NB4 (cell line): ENCODE measurements around the gene SLC25A17.
"Not testable (repeated sequence)": the region's sequence is repeated elsewhere in the genome, so short reads cannot be mapped to it uniquely, and the experiment has no call there.

Experiments used
- DNase-seq: peaks from one replicate; pipeline ENCODE4 v3.0.0; 2010; ENCODE audit warnings: low read depth
- H3K4me3 ChIP-seq: one replicate; pipeline ENCODE4 v1.5.1; 2011; ENCODE audit warnings: mild to moderate bottlenecking, low read depth, low read length, moderate library complexity
- MYC ChIP-seq: IDR thresholded peaks from 2 replicates; pipeline ENCODE4 v1.6.1; 2011; ENCODE audit warnings: low read depth, low read length
- POLR2A ChIP-seq: IDR thresholded peaks from 2 replicates; pipeline ENCODE4 v1.6.1; 2011; ENCODE audit warnings: mild to moderate bottlenecking; ENCODE audit not compliant: insufficient read length; ENCODE audit errors: extremely low read depth
- TF ChIP-seq, protein P1 (sequence below): IDR thresholded peaks from one replicate; pipeline ENCODE4 v1.5.1; 2012; ENCODE audit warnings: low read depth, low read length
- TF ChIP-seq, protein P2 (sequence below): IDR thresholded peaks from 2 replicates; pipeline ENCODE4 v1.6.1; 2011; ENCODE audit warnings: low read depth, low read length

The SLC25A17 gene

GRCh38 chr22:40844951-40845350, 25.8 kb upstream of the SLC25A17 start:
- H3K4me3 ChIP-seq, result no peak overlapping the region
- TF ChIP-seq, protein P1, sequence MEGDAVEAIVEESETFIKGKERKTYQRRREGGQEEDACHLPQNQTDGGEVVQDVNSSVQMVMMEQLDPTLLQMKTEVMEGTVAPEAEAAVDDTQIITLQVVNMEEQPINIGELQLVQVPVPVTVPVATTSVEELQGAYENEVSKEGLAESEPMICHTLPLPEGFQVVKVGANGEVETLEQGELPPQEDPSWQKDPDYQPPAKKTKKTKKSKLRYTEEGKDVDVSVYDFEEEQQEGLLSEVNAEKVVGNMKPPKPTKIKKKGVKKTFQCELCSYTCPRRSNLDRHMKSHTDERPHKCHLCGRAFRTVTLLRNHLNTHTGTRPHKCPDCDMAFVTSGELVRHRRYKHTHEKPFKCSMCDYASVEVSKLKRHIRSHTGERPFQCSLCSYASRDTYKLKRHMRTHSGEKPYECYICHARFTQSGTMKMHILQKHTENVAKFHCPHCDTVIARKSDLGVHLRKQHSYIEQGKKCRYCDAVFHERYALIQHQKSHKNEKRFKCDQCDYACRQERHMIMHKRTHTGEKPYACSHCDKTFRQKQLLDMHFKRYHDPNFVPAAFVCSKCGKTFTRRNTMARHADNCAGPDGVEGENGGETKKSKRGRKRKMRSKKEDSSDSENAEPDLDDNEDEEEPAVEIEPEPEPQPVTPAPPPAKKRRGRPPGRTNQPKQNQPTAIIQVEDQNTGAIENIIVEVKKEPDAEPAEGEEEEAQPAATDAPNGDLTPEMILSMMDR, result no peak
- no peak for TF ChIP-seq MYC
- TF ChIP-seq POLR2A, result no peak
- DNase-seq, result no peak

- H3K4me3 ChIP-seq, result no peak overlapping the region
- TF ChIP-seq MYC (no peak), POLR2A (no peak)
- TF ChIP-seq, protein P2, sequence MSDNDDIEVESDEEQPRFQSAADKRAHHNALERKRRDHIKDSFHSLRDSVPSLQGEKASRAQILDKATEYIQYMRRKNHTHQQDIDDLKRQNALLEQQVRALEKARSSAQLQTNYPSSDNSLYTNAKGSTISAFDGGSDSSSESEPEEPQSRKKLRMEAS, result no peak
- TF ChIP-seq, protein P1, result no peak
- DNase-seq, result no peak
Measured at GRCh38 chr22:40838486-40838885, 19.3 kb upstream of the SLC25A17 start.

DNA sequence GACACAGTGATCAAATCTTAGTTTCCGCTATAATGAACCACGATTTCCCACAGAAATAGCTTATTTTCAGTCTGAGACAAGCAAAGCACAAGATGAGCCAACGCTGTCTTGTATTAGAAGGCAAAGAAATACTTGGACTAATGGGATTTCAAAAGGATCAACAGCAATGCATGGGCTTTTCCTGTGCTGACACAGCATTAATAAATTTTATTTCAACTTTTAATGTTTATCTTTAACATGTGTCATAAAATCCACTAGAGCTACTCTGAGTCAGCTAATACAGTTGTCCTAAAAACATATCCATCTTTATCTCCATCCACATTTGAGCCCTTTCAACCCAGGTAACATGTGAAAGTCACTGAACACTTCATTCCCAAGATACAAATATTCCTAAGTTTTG, 15.5 kb upstream of the SLC25A17 start:
- TF ChIP-seq, protein P2, result no peak
- no peak for TF ChIP-seq MYC
- no peak for TF ChIP-seq POLR2A
- TF ChIP-seq, protein P1, result no peak
- no peak for DNase-seq
- H3K4me3 ChIP-seq, result no peak overlapping the region

DNA sequence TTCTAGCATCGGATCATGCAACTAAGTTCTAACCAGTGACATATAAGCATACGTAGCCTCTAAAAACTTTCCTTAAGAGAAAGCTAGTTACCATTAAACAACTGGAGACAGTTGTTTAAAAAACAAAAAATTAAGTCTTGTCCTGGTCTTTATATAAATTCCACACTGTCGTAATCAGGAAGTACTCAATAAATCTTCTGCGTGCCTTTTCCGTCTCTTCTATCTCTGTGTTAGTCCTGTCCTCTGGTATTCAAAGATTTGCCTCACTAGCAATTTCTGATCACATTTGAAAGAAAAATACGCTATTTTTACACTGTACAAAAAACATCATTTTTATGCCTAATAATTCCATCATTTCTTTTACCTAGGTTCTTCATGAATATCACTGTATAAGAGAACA, 10.0 kb upstream of the SLC25A17 start:
- no peak for DNase-seq
- no peak overlapping the region for H3K4me3 ChIP-seq

GRCh38 chr22:40826984-40827741, 8.0 kb upstream of the SLC25A17 start:
- TF ChIP-seq, protein P1, result no peak
- TF ChIP-seq POLR2A (no peak), MYC (no peak)
- TF ChIP-seq, protein P2, result no peak
- H3K4me3 ChIP-seq, result no peak overlapping the region
- no peak for DNase-seq

More for the DNA sequence above, 10.0 kb upstream of the SLC25A17 start:
- TF ChIP-seq, protein P2, result no peak
- TF ChIP-seq MYC (no peak), POLR2A (no peak)
- TF ChIP-seq, protein P1, result no peak

DNA sequence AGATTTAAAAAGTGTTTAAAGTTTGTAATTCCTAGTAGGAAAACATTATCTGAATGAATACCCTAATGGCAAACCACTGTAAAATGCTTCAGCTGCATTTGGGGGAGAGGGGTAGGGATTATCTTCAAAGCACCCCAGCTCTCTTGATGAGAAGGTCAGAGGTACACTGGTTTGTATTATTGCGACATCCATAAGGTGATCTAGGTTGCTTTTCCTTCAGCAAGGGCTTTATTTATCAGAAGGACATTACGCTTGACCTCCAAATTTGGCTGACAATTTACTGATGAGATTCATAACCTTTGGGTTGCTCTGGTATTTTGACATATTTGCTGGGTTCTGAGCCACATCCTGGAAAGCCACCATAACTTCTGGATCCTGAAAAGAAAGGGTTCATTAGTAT, 7.1 kb upstream of the SLC25A17 start:
- not testable (repeated sequence) for H3K4me3 ChIP-seq, DNase-seq
